Stimulated activated CD8-positive, alpha-beta memory T cell treated with anti-CD3 and anti-CD28 coated beads, Interleukin-15, amount 100 ng/mL, for 48 hours (primary cell): ENCODE measurements around the gene IGFN1.

Source experiments
- DNase-seq, 2 donors: peaks; one replicate each; pipeline ENCODE4 v3.0.0-alpha.2; 2020; ENCODE audit warnings: low read depth in 2 of 2

Gene IGFN1

DNA sequence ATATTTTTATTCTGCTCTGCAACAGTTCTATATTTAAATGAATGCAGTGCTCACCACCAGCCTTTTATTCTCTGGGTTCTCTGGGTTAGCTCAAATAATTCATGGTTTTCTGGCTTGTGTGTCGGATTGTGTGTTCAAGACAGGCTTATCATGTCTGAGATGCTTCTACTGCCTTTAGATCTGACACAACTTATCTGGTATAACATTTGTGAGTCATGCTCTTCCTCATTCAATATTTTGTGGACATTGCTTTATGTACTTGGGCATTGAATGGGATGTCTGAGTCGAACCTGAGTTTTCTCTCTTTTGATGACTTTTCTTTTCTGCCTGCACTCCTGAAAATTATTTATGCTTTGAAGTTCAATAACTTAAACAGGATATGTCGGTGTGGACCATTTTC is 75.1 kb downstream of the IGFN1 start:
- no peak for DNase-seq

DNA sequence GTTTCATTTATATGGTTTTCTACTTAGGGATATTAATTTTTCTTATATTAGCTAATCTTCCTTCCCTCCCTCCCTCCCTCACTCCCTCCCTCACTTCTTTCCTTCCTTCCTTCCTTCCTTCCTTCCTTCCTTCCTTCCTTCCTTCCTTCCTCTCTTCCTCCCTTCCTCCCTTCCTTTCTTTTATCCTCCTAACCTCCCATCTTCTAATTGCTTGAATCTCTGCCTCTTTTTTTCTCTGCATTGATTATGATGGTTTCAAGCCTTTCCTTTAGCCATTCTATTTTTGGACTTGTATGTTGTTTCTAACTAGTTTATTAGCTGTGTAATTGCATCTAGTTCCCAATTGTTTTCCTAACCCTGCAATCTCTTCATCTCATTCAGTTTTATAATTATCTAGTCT is 75.7 kb downstream of the IGFN1 start:
- DNase-seq: no peak

DNA sequence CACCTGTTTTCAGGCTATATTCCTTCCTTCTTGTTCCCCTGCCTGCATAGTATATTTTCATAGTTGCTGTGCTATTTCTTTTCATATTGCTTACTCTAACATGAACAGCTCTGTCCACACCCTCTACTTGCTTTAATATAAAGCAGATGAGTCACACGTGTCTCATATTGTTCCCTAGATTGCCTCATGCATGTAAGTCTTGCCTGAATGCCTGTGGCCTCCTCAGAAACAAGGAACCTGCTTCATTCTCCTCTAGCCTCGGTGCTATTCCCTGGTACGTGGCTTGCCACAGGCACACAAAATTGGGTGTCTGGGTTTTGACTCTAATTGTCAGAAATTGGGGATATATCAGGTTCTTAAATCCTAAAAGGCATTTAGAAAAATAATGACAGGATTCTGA is 76.2 kb downstream of the IGFN1 start:
- no peak for DNase-seq

DNA sequence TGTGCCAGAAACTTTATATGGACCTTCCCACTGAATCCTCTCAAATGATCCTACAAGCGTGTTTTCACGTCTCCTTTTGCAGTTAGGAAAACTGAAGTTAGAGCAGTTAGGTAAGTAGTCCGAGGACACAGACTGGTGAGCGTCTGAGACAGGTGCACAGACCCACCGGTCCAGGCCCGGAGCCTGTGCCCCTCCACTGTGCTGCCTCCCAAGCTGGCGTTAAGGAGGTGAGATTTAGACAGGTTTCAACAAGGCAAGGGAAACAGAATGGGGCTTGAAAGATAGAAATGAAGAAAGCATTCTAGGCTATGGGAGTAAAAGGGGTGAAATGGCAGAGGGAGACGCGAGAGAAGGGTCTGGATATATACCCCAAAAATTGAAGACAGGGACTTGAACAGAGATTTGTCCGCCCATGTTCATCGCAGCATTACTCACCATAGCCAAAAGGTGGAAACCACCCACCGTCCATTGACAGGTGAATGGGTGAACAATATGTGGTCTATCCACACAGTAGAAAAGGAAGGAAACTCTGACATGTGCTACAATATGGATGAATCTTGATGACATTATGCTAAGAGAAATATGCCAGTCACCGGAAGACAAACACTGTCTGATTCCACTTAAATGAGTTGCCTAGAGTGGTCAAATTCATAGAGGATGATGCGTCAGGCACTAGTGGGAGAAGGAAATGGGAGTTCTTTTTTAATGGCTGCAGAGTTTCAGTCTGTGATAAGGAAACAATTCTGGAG is 77.0 kb downstream of the IGFN1 start:
- no peak for DNase-seq

DNA sequence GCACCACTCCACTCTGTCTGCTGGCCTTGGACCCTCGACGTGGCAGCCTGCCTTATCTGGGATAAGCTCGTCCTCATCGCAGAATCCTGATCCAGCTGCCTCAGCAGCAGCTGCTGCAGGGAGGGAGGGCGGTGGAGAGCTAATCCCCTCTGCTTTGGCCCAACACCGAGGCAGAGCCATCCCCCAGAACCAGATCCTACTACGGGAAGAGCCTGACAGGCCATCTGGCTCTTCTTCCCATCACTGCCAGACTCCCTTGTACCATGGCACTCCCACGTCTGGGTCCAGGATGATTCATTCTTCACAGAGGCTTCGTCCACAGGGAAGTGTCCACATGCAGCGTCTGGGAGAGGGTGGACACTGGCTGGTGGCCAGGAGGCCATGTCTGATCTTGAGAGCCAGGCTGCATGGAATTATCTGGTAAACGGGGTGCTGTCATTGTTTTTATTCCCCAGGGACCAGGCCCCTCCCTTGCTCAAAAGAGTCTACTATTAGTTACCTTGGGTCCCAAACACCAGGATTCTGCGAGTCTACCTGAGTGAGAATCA is 78.1 kb downstream of the IGFN1 start:
- DNase-seq: no peak

DNA sequence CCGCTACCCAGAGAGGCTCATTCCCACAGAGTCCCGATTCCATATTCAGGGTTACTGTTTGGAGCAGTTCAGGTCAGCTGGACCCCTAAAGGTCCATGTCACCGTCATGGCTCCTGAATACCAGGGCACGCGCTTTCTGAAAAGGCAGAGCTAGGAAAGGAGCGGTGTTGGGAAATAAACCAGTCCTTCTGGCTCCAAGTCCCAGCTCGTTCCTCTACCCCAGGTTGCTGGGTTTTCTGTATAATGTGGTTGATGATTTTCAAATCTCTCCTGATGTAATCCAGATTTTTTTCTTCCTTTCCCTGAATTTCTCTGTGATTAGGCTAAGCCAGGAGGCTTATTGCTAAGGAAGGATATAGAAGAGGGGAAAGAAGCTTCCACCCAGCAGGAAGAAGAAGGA is 78.7 kb downstream of the IGFN1 start:
- DNase-seq: no peak

DNA sequence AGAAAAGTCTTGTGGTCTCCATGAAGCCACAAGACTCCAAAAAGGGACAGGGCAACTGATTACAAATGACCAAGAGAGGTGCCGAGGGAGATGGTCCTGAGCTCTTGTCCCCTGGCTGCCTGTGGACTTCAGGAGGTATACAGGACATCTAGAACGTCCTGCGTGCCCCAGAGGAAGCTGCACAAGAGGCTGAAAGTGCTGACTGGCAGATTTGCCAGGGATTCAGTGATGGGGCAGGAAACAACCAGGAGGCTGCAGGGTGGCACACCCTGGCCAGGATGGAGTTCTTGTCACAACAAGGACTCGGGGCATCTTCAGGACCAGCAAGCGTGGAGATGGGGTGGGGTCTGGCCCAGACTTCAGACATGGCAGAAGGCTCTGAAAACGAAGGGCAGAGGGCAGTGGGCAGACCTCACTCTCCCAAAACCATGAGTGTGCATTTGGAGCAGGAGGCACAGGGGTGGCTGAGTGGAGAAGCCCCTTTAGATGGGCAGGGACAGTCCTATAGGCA is 79.3 kb downstream of the IGFN1 start:
- no peak for DNase-seq

DNA sequence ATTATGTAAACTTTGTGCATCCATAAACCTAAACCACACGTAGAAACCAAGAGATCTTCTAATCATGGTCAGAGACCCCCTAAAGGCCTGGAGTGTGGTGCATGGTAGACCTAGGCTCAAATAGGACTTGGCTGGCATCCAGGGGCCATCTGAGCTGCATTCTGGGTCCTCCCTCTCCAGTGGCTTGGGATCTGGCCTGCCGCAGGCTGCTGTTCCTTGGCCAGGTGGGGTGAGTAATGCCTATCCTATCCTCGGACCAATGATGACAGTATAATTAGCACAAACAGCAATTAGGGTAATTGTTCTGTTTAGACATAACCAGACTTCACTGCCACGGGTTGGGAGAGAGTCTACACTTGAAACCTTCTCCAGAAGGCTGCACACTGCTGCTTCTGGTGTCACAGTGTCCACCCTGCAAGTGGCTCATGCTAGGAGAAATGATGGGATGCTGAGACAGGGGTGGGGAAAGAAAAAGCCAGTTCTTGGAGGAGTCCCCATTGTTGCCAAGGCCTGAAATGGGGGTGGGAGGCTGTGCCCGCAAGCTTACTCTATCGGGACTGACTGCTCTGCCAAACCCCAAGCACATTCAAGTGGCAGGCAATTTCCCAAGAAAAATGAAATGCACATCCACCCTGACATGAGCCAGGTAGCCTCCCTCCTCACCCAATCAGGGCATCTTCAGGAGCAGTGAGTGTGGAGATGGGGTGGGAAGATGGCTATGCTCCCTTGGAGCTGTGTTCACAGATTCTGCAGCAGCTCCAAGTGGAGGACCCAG is 80.2 kb downstream of the IGFN1 start:
- no peak for DNase-seq

DNA sequence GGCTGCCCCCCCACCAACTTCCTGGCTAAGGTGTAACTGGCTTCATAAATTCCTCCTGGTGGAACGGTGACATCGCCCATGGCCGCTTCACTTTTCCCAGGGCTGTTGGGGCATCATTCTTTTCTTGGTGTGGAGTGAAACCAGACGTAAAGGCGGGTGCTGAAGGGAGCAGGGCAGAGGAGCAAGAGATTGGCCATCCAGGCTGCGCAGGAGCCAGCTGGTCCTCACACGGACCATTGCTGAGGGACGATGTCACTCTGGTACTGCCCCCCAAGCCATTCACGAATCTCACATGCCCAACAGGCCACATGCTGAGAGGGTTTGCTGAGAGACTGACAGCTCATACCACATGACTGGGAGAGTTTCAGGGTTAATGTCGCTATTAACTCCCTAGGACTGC is 82.2 kb downstream of the IGFN1 start:
- no peak for DNase-seq

DNA sequence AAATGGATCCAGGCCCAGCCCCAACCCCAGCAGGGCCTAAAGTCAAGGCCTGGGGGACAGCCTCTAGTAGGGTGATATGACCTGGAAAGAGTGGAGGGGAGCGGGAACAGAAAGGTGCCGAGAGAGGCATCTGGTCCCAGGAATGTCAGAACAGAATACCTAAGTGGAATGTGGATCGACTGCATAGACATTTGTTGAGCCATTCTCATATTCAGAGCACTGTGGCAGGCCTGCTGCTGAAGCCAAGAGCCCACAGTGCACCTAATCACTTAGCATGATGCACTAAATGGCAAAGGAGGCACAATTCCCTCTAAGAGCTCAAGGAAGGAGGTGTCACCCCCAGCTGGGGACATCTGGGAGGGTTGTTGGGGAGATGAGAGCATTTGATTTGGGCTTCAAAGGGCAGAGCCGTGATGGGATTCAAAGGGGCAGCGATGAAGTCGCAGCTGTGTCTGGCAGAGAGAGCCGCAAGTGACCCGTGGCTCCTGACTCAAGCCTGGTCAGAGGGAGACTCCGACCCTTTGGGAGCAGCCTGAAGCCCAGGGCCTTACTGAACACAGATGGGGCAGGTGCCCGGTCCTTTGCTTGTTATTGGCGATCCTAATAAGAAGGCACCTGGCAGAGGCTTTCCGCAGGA is 84.1 kb downstream of the IGFN1 start:
- DNase-seq: no peak

DNA sequence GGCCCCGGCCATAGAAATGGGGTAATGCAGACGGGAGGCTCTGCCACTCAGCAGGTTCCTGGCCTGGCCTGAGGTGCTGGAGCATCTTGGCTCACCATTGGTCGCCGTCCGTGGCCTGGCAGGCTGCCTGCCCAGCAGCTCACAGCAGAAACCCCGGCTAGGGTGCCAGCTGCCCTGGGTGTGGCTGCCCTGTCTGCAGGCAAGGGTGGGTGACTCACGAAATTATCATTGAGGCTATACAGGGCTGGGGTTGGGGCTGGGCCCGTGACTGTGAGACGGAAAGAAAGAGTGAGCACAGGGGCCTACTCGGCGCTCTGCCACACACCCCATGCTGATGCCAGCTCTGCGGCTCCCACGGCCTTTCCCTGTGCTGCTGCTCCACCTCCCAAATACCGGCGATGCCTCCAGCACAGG is 84.6 kb downstream of the IGFN1 start:
- DNase-seq: no peak

DNA sequence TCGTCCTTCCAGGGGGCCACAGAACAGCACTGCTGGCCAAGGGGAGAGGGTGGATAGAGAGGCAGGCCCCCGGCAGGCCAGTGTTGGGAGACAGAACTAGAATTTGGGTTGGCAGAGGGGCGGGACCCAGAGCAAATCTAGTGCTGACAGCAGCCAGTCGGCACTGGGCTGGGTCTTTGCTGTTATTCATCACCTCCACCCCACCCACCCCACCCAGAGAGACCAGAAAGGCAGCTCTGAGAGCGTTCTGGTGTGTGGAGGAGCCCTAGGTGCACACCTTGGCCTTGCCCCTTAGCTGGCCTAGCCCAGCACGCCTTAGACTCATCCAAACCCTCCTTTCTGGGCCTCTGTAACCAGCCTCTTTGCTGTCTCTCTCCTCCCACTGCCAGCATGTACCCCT is 86.3 kb downstream of the IGFN1 start:
- DNase-seq: no peak

DNA sequence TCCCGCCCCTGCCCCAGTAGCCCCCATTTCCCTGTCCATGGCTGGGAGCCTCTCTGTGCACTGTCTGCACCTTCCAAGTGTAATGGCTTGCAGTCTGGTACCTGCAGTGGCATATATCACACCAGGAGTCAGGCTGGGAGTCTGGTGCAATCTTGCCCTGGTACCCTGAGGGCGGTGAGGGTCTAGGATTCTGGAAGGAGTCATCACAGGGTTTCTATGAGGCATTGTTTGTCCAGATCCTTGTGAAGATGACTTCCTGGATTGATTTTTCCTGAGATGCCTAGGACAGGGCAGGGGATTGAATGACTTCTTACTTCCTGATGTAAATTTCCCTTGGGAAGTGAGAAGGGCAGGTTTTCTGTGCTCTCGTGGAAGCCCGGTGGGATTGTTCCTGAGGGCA is 86.8 kb downstream of the IGFN1 start:
- no peak for DNase-seq
